Transverse colon (tissue), 4 donors: ENCODE data around the gene SLC6A11. TPM values are rescaled to one million over a fixed set of nuclear protein-coding genes. Genes with fewer than 3 reads are reported as not detected.

Experiments used
- DNase-seq: peaks from one replicate; pipeline ENCODE4 v3.0.0-alpha.2; 2019
- H3K27ac ChIP-seq, 4 donors: fragments of 200-600 bp; sonication (generic); 2 replicates each; pipeline ENCODE4 v1.5.1; 2016 to 2018; ENCODE audit warnings: inconsistent platforms in 4 of 4
- H3K27me3 ChIP-seq: fragments of 200-600 bp; sonication (generic); 2 replicates; pipeline ENCODE4 v1.5.1; 2017; ENCODE audit warnings: inconsistent platforms
- H3K36me3 ChIP-seq, 4 donors: fragments of 200-600 bp; sonication (generic); 2 replicates each; pipeline ENCODE4 v1.5.1; 2017 to 2019; ENCODE audit warnings: inconsistent platforms in 4 of 4
- H3K4me1 ChIP-seq, 4 donors: fragments of 200-600 bp; sonication (generic); 2 replicates each; pipeline ENCODE4 v1.5.1; 2017 to 2020; ENCODE audit warnings: inconsistent platforms in 4 of 4
- H3K4me3 ChIP-seq, 4 donors: fragments of 200-600 bp; sonication (generic); 1 replicate in 1 of 4; 2 replicates in 3 of 4; pipeline versions ENCODE4 v1.5.1 to v1.6.1; 2017 to 2019; ENCODE audit warnings: inconsistent platforms in 4 of 4
- H3K9me3 ChIP-seq, 2 donors: fragments of 200-600 bp; sonication (generic); 2 replicates each; pipeline ENCODE4 v1.5.1; 2017 to 2019; ENCODE audit warnings: inconsistent platforms in 2 of 2
- EP300 ChIP-seq: sonication (generic); formaldehyde crosslinking; IDR thresholded peaks from one replicate; pipeline ENCODE4 v1.6.1; 2017; ENCODE audit warnings: antibody characterized with exemption, low read depth
- POLR2A ChIP-seq: fragments of 450-650 bp; IDR thresholded peaks from one replicate; pipeline ENCODE4 v1.6.1; 2016; ENCODE audit warnings: antibody characterized with exemption, mild to moderate bottlenecking, moderate library complexity
- POLR2AphosphoS5 ChIP-seq, 3 donors: sonication (generic); formaldehyde crosslinking; IDR thresholded peaks; one replicate each; pipeline ENCODE4 v1.6.1; 2016; ENCODE audit warnings: antibody characterized with exemption in 3 of 3
- WGBS, 2 donors: methylation state at CpG; one replicate each; pipeline ENCODE4 v1.1.5; 2018; ENCODE audit warnings: low coverage in 1 of 2; 5-methylcytosine and 5-hydroxymethylcytosine counted together
- in situ Hi-C, 4 donors: fragments of 200-750 bp; cut with MboI; loops; one replicate each; pipeline versions ENCODE4 v1.15.0 to v1.15.1; 2017; ENCODE audit warnings: low sequenced_read_pairs in 3 of 4, low pct_ligation_motif_present in 1 of 4, low pct_unique_long_range_greater_than_20kb in 1 of 4
- intact Hi-C: fragments of 100-400 bp; cut with DNase I; formaldehyde crosslinking; loops from one replicate; pipeline ENCODE4 v1.15.1; 2023; ENCODE audit warnings: low total_unique reads
- total RNA-seq, 4 donors: library from RNA; depleted of rRNA; stranded (reverse); fragments of >200 nt; gene quantifications; one replicate each; pipeline ENCODE4 v1.1.0, GENCODE V29; 2016
- TF ChIP-seq, protein P1 (sequence below), 5 experiments: fragments of 200-600 bp in 3 of 5; fragments of 450-650 bp in 2 of 5; sonication (generic) in 3 of 5; IDR thresholded peaks; 1 replicate in 2 of 5; 2 replicates in 3 of 5; pipeline ENCODE4 v1.5.1; 2016 to 2017; ENCODE audit warnings: antibody characterized with exemption in 5 of 5, inconsistent platforms in 3 of 5, mild to moderate bottlenecking in 2 of 5, moderate library complexity in 1 of 5

Gene SLC6A11
- total RNA-seq, 4 donors from 2014 or later: not detected

DNA sequence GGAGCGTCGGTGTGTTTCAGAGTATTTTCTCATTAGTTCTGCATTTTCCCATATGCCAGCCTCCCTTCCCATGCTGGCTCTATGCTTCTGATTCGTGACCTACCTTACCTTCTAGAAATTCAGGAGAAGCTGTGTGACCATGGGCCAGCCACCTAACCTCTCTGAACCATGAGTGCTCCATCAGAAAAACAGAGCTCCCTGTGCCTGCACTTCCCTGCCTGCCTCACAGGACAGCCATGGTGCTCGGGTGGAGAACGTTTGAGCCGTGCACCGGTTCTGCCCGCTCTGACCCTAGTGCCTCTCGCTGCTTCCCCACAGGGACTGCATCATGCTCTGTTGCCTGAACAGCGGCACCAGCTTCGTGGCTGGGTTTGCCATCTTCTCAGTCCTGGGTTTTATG, 102.0 kb downstream of the SLC6A11 start:
- no peaks in the 10 kb centered on the region for H3K9me3 ChIP-seq
- intact Hi-C loops (no loop called here), in situ Hi-C loops (no loop called here)
- H3K4me3 ChIP-seq: no peak overlapping the region
- TF ChIP-seq EP300 (no peak), POLR2A (no peak), POLR2AphosphoS5 (IDR thresholded peaks at IDR 0.05) (no peak)
- TF ChIP-seq, protein P1, sequence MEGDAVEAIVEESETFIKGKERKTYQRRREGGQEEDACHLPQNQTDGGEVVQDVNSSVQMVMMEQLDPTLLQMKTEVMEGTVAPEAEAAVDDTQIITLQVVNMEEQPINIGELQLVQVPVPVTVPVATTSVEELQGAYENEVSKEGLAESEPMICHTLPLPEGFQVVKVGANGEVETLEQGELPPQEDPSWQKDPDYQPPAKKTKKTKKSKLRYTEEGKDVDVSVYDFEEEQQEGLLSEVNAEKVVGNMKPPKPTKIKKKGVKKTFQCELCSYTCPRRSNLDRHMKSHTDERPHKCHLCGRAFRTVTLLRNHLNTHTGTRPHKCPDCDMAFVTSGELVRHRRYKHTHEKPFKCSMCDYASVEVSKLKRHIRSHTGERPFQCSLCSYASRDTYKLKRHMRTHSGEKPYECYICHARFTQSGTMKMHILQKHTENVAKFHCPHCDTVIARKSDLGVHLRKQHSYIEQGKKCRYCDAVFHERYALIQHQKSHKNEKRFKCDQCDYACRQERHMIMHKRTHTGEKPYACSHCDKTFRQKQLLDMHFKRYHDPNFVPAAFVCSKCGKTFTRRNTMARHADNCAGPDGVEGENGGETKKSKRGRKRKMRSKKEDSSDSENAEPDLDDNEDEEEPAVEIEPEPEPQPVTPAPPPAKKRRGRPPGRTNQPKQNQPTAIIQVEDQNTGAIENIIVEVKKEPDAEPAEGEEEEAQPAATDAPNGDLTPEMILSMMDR (IDR thresholded peaks at IDR 0.05): no peak
- H3K27me3 ChIP-seq: peaks cover 18% of the 10 kb centered on the region
- no peak for DNase-seq
- 82 to 89% methylated on average over 3 to 11 of the region's 11 CpGs for WGBS, 2 donors
- H3K4me1 ChIP-seq: no peaks in the 10 kb centered on the region
- H3K36me3 ChIP-seq: no peaks in the 10 kb centered on the region
- H3K27ac ChIP-seq: no peak overlapping the region

- TF ChIP-seq EP300 (no peak), POLR2AphosphoS5 (IDR thresholded peaks at IDR 0.05) (no peak), POLR2A (no peak)
- TF ChIP-seq, protein P1 (IDR thresholded peaks at IDR 0.05): no peak
- peaks cover 18% of the 10 kb centered on the region for H3K27me3 ChIP-seq
- in situ Hi-C loops: no loop called here
- intact Hi-C loops: no loop called here
- 67% methylated on average over 5 of the region's 5 CpGs; no CpG with 5 or more reads in 1 of the 2 donors for WGBS, 2 donors
- H3K27ac ChIP-seq: no peak overlapping the region
- no peaks in the 10 kb centered on the region for H3K9me3 ChIP-seq
- H3K36me3 ChIP-seq: no peaks in the 10 kb centered on the region
- no peaks in the 10 kb centered on the region for H3K4me1 ChIP-seq
- DNase-seq: no peak
- no peak overlapping the region for H3K4me3 ChIP-seq
These were observed 103.6 kb downstream of the SLC6A11 start for GRCh38 chr3:10919636-10920035.

GRCh38 chr3:10925436-10926255, 109.6 kb downstream of the SLC6A11 start:
- H3K9me3 ChIP-seq: no peaks in the 10 kb centered on the region
- intact Hi-C loops: no loop called here
- no peak for DNase-seq
- peaks cover 11% of the 10 kb centered on the region for H3K27me3 ChIP-seq
- H3K36me3 ChIP-seq: no peaks in the 10 kb centered on the region
- H3K4me3 ChIP-seq: no peak overlapping the region
- 81 to 90% methylated on average over 2 to 14 of the region's 14 CpGs for WGBS, 2 donors
- TF ChIP-seq, protein P1 (IDR thresholded peaks at IDR 0.05): no peak
- TF ChIP-seq POLR2AphosphoS5 (IDR thresholded peaks at IDR 0.05): no peak
- H3K4me1 ChIP-seq: no peaks in the 10 kb centered on the region
- in situ Hi-C loops: loop anchor here in 1 of 4 donors (25.0 kb wide), 1 partner anchor 412 kb away; no protein-coding TSS in a partner anchor
- no peak overlapping the region for H3K27ac ChIP-seq

DNA sequence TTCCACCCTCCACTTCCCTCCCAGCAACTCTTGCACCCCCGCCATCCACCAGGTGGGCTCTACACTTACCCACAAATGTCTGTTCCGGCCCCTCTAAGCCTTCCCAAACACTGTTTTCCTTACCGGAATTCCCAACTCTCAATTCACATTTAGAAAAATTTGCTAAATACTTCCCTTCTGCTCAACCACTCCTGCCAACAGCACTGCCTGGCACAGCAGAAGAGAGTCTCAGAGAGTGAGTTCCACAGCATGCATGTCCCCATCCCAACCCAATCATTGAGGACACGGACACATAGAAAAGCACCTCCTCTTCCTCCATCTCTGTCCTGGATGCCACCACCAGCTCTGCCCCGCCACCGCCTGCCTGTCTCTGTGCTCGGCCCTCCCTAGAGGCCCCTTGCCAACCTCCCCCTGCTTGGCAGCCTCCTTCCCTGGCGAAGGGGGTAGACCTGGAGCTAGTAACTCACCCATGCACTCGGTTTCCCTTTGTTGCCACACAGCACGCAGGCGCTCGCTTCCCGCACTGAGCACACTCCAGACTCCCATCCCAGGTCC, 110.3 kb downstream of the SLC6A11 start:
- TF ChIP-seq EP300: no peak
- TF ChIP-seq, protein P1 (IDR thresholded peaks at IDR 0.05): no peak
- TF ChIP-seq POLR2A: no peak
- WGBS, 2 donors: 83 to 87% methylated on average over 1 to 13 of the region's 13 CpGs

More for the DNA sequence above, 110.3 kb downstream of the SLC6A11 start:
- Histone ChIP-seq H3K27ac (no peak overlapping the region), H3K27me3 (peaks cover 11% of the 10 kb centered on the region), H3K36me3 (no peaks in the 10 kb centered on the region), H3K4me3 (no peak overlapping the region), H3K4me1 (no peaks in the 10 kb centered on the region), H3K9me3 (no peaks in the 10 kb centered on the region)
- no peak for DNase-seq
- intact Hi-C loops (no loop called here), in situ Hi-C loops (loop anchor here in 1 of 4 donors (25.0 kb wide), 1 partner anchor 411 kb away; no protein-coding TSS in a partner anchor)
